ENCODE data around the gene CNDP2.

The CNDP2 gene

GRCh38 chr18:74549591-74550104, 53.5 kb downstream of the CNDP2 start:
- no peak overlapping the region for H3K4me3 ChIP-seq (ENCODE audit: low read depth, low read length)
- no peak for DNase-seq (ENCODE audit: low read depth)
- TF ChIP-seq MYC (IDR thresholded peaks at IDR 0.05; ENCODE audit: low read depth, low read length), result no peak
- no peak for TF ChIP-seq POLR2A (IDR thresholded peaks at IDR 0.05; ENCODE audit: extremely low read depth, insufficient read length)
- TF ChIP-seq, protein P1, sequence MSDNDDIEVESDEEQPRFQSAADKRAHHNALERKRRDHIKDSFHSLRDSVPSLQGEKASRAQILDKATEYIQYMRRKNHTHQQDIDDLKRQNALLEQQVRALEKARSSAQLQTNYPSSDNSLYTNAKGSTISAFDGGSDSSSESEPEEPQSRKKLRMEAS (IDR thresholded peaks at IDR 0.05; ENCODE audit: low read depth, low read length), result no peak
- TF ChIP-seq, protein P2, sequence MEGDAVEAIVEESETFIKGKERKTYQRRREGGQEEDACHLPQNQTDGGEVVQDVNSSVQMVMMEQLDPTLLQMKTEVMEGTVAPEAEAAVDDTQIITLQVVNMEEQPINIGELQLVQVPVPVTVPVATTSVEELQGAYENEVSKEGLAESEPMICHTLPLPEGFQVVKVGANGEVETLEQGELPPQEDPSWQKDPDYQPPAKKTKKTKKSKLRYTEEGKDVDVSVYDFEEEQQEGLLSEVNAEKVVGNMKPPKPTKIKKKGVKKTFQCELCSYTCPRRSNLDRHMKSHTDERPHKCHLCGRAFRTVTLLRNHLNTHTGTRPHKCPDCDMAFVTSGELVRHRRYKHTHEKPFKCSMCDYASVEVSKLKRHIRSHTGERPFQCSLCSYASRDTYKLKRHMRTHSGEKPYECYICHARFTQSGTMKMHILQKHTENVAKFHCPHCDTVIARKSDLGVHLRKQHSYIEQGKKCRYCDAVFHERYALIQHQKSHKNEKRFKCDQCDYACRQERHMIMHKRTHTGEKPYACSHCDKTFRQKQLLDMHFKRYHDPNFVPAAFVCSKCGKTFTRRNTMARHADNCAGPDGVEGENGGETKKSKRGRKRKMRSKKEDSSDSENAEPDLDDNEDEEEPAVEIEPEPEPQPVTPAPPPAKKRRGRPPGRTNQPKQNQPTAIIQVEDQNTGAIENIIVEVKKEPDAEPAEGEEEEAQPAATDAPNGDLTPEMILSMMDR (IDR thresholded peaks at IDR 0.05; ENCODE audit: low read depth, low read length), result no peak

DNA sequence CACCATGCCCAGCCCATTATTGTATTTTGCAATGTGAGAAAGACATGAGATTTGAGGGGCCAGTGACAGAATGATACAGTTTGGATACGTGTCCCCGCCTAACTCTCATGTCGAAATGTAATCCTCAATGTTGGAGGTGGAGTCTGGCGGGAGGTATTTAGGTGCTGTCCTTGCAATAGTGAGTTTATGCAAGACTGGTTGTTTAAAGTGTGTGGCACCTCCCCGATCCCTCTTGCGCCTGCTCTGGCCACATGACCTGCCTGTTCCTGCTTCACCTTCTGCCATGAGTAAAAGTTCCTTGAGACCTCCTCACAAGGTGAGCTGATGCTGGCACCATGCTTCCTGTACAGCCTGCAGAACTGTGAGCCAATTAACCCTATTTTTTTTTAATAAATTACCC, 54.7 kb downstream of the CNDP2 start:
- TF ChIP-seq POLR2A (IDR thresholded peaks at IDR 0.05; ENCODE audit: extremely low read depth, insufficient read length), result no peak
- no peak for TF ChIP-seq MYC (IDR thresholded peaks at IDR 0.05; ENCODE audit: low read depth, low read length)
- TF ChIP-seq, protein P2 (IDR thresholded peaks at IDR 0.05; ENCODE audit: low read depth, low read length), result no peak
- TF ChIP-seq, protein P1 (IDR thresholded peaks at IDR 0.05; ENCODE audit: low read depth, low read length), result no peak
- H3K4me3 ChIP-seq (ENCODE audit: low read depth, low read length), result no peak overlapping the region
- DNase-seq (ENCODE audit: low read depth), result no peak

- TF ChIP-seq POLR2A (IDR thresholded peaks at IDR 0.05; ENCODE audit: extremely low read depth, insufficient read length) (no peak), MYC (IDR thresholded peaks at IDR 0.05; ENCODE audit: low read depth, low read length) (no peak)
- TF ChIP-seq, protein P1 (IDR thresholded peaks at IDR 0.05; ENCODE audit: low read depth, low read length), result no peak
- TF ChIP-seq, protein P2 (IDR thresholded peaks at IDR 0.05; ENCODE audit: low read depth, low read length), result no peak
- no peak overlapping the region for H3K4me3 ChIP-seq (ENCODE audit: low read depth, low read length)
- DNase-seq (ENCODE audit: low read depth), result no peak
Measured at GRCh38 chr18:74551452-74551851, 55.3 kb downstream of the CNDP2 start.

GRCh38 chr18:74551936-74552555, 55.9 kb downstream of the CNDP2 start:
- DNase-seq (ENCODE audit: low read depth), result peak; percentile 76

GRCh38 chr18:74556126-74556525, 60.0 kb downstream of the CNDP2 start:
- TF ChIP-seq POLR2A (IDR thresholded peaks at IDR 0.05; ENCODE audit: extremely low read depth, insufficient read length), result no peak
- TF ChIP-seq, protein P2 (IDR thresholded peaks at IDR 0.05; ENCODE audit: low read depth, low read length), result no peak
- TF ChIP-seq, protein P1 (IDR thresholded peaks at IDR 0.05; ENCODE audit: low read depth, low read length), result no peak
- TF ChIP-seq MYC (IDR thresholded peaks at IDR 0.05; ENCODE audit: low read depth, low read length), result no peak
- DNase-seq (ENCODE audit: low read depth), result no peak
- no peak overlapping the region for H3K4me3 ChIP-seq (ENCODE audit: low read depth, low read length)

More at GRCh38 chr18:74551936-74552555, 55.9 kb downstream of the CNDP2 start:
- TF ChIP-seq, protein P2 (IDR thresholded peaks at IDR 0.05; ENCODE audit: low read depth, low read length), result peak; percentile 68
- TF ChIP-seq, protein P1 (IDR thresholded peaks at IDR 0.05; ENCODE audit: low read depth, low read length), result no peak
- TF ChIP-seq MYC (IDR thresholded peaks at IDR 0.05; ENCODE audit: low read depth, low read length), result 0 out of 2 replicates have a peak, but pooled peaks have one; percentile 10
- H3K4me3 ChIP-seq (ENCODE audit: low read depth, low read length), result no peak overlapping the region
